Measurements from ENCODE around the gene PPL. TPM values are rescaled to one million over a fixed set of nuclear protein-coding genes. Genes with fewer than 3 reads are reported as not detected.

Gene PPL
- total and polyA plus RNA-seq, 9 donors: 0.53 to 18.3 (median 1.1) TPM

DNA sequence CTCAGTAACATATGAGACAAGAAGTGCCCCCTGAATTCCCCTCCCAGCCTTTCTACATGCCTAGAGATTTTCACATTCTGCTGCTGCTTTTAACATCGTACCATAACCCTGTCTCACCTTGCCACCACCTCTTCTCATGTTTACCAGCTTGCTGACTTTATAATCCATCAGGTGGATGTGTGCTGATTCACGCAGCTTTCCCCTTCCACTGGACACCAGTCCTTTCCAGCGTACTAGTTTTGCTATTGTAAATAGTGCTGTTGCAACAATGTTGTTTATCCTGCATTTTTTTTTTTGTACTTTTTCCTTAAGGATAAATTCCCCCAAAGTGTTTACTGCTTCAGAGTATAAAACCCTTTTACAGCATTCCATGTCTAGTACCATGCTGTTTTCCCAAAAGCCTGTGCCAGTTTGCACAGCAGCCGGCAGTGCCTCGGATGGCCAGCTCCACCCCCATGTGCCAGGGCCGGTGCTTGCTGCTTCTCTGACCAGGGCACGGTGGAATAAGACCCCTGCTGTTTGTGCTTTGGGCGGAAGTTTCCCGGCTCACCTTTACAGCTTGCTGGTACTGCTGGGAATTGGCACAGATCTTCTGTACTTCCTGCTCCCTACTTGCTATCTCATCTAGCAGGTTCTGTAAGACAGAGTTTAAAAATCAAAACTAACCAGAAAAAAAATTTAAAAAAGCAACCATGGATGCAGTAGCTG lies 48.4 kb downstream of the PPL start:
- Histone ChIP-seq H3K4me3 (ENCODE audit: low read length) (no peak overlapping the region), H3K9me3 (replicated peaks; ENCODE audit: control insufficient read depth, low read depth, low read length) (no peaks in the 10 kb centered on the region), H3K27me3 (ENCODE audit: control insufficient read depth, insufficient read depth, low read length) (no peaks in the 10 kb centered on the region), H3K36me3 (ENCODE audit: control insufficient read depth, insufficient read depth, low read length) (peaks cover 39% of the 10 kb centered on the region), H3K27ac (ENCODE audit: low read length) (no peak overlapping the region), H3K4me1 (ENCODE audit: control insufficient read depth, insufficient read depth, low read length) (peaks cover 22% of the 10 kb centered on the region)
- no peak for DNase-seq
- 66% methylated on average over 7 of the region's 9 CpGs for WGBS (ENCODE audit: insufficient coverage)

DNA sequence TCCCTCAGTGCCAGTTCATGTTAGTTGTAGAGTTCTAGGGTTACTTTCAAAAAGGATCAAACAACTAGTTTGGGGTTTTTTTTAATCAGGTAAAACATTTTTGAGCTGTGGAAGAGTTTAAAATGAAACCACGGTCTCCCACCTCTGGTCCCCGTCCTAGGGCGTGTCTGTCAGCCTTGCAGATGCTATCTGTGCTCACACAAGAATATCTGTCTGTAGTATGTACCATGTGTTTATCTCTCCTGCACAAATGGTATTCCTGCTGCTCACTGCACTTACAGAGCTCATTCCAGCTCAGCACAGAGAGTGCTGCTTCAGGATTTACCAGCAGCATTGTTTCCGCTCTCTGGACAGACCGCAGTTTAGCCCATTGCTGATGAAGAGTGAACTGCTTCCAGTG lies 50.8 kb downstream of the PPL start:
- no peaks in the 10 kb centered on the region for H3K9me3 ChIP-seq (replicated peaks; ENCODE audit: control insufficient read depth, low read depth, low read length)
- no peak overlapping the region for H3K27ac ChIP-seq (ENCODE audit: low read length)
- no peaks in the 10 kb centered on the region for H3K27me3 ChIP-seq (ENCODE audit: control insufficient read depth, insufficient read depth, low read length)
- peaks cover 53% of the 10 kb centered on the region for H3K36me3 ChIP-seq (ENCODE audit: control insufficient read depth, insufficient read depth, low read length)
- H3K4me1 ChIP-seq (ENCODE audit: control insufficient read depth, insufficient read depth, low read length): peaks cover 12% of the 10 kb centered on the region
- H3K4me3 ChIP-seq (ENCODE audit: low read length): no peak overlapping the region
- DNase-seq: no peak
- WGBS (ENCODE audit: insufficient coverage): 100% methylated on average over 3 of the region's 5 CpGs

DNA sequence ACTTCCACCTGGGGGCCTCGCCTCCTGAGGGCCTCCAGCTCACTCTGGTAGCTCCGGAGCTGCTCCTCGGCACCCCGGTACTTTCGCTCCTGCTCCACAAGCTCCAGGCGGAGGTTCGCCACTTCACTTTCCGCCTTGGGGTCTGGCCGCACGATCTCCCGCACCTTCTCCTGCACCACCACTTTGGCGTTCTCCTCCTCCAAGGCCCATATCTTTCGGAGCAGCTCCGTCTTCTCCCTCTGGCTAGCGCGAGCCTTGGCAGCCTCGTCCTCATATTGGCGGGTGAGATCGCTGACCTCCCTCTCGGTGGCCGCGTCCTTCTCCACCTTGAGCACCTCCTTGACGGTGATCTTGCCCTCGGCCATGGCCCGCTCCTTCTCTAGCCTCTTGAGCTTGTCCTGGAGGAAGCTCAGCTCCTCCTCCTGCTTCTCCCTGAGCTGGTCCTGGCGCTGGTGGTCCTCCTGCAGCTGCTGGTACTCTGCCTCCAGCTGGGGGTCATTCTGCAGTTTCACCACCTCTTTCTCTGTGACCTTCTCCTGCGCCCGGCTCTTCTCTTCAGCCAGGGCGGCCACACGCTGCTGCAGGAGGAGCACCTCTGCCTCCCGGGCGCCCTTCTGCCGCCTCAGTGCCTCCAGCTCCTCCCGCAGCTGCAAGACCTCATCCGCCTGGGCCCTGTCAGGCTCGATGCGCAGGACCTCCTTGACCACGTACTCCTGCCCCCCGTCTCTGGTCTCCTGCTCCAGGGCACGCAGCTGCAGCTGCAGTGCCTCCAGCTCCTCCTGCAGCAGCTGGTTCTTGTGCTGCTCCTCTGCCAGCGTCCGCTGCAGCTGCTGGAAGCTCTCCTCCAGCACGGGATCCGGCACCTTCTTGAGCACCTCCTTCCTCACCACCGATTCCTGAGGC lies 51.7 kb downstream of the PPL start:
- no peak for DNase-seq
- Histone ChIP-seq H3K27me3 (ENCODE audit: control insufficient read depth, insufficient read depth, low read length) (no peaks in the 10 kb centered on the region), H3K4me3 (ENCODE audit: low read length) (no peak overlapping the region), H3K9me3 (replicated peaks; ENCODE audit: control insufficient read depth, low read depth, low read length) (no peaks in the 10 kb centered on the region), H3K36me3 (ENCODE audit: control insufficient read depth, insufficient read depth, low read length) (peaks cover 62% of the 10 kb centered on the region), H3K4me1 (ENCODE audit: control insufficient read depth, insufficient read depth, low read length) (peaks cover 12% of the 10 kb centered on the region), H3K27ac (ENCODE audit: low read length) (no peak overlapping the region)
- WGBS (ENCODE audit: insufficient coverage): 87% methylated on average over 45 of the region's 45 CpGs

DNA sequence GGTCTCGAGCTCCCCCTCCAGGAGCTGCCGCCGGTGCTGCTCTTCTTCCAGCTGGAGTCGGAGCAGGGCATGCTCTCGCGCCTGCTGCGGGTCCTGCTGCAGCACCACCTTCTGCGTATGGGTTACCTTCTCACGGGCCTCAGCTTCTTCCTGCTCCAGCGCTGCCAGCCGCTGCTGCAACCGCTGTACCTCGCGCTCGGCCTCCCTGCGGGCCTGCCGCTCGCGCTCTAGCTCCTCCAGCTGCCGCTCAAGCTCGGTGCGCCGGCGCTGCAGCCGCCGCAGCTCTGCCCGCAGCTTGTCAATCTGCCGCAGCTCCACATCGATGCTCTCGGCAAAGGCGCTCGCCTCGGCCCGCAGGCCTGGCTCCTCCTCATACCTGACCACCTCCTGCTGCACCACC lies 52.7 kb downstream of the PPL start:
- peaks cover 12% of the 10 kb centered on the region for H3K4me1 ChIP-seq (ENCODE audit: control insufficient read depth, insufficient read depth, low read length)
- 92% methylated on average over 34 of the region's 34 CpGs for WGBS (ENCODE audit: insufficient coverage)

DNA sequence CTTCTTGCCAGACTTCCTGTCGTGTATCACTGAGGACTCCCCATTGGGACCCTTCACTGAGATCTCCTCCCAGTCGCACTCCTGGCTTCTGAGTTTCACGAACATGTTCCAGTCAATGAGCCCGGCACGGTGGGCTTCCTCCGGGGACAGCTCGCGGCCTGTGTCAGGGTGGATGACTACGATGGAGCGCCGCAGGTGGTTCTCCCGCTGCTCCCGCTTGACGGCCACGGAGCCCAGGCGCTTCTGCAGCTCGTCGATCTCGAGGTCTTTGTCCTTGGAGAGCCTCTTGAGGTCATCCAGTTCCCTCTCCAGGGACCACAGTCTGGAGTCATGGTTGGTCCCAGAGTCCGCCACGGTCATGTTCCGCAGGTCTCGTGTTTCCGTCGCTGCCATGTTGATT lies 53.4 kb downstream of the PPL start:
- Histone ChIP-seq H3K27ac (ENCODE audit: low read length) (no peak overlapping the region), H3K36me3 (ENCODE audit: control insufficient read depth, insufficient read depth, low read length) (peaks cover 78% of the 10 kb centered on the region), H3K4me1 (ENCODE audit: control insufficient read depth, insufficient read depth, low read length) (peaks cover 12% of the 10 kb centered on the region), H3K9me3 (replicated peaks; ENCODE audit: control insufficient read depth, low read depth, low read length) (no peaks in the 10 kb centered on the region), H3K27me3 (ENCODE audit: control insufficient read depth, insufficient read depth, low read length) (no peaks in the 10 kb centered on the region), H3K4me3 (ENCODE audit: low read length) (no peak overlapping the region)
- WGBS (ENCODE audit: insufficient coverage): 95% methylated on average over 25 of the region's 25 CpGs
- DNase-seq: no peak

More for the DNA sequence above, 52.7 kb downstream of the PPL start:
- no peaks in the 10 kb centered on the region for H3K27me3 ChIP-seq (ENCODE audit: control insufficient read depth, insufficient read depth, low read length)
- DNase-seq: no peak
- no peaks in the 10 kb centered on the region for H3K9me3 ChIP-seq (replicated peaks; ENCODE audit: control insufficient read depth, low read depth, low read length)
- peaks cover 73% of the 10 kb centered on the region for H3K36me3 ChIP-seq (ENCODE audit: control insufficient read depth, insufficient read depth, low read length)
- H3K27ac ChIP-seq (ENCODE audit: low read length): no peak overlapping the region
- H3K4me3 ChIP-seq (ENCODE audit: low read length): no peak overlapping the region

DNA sequence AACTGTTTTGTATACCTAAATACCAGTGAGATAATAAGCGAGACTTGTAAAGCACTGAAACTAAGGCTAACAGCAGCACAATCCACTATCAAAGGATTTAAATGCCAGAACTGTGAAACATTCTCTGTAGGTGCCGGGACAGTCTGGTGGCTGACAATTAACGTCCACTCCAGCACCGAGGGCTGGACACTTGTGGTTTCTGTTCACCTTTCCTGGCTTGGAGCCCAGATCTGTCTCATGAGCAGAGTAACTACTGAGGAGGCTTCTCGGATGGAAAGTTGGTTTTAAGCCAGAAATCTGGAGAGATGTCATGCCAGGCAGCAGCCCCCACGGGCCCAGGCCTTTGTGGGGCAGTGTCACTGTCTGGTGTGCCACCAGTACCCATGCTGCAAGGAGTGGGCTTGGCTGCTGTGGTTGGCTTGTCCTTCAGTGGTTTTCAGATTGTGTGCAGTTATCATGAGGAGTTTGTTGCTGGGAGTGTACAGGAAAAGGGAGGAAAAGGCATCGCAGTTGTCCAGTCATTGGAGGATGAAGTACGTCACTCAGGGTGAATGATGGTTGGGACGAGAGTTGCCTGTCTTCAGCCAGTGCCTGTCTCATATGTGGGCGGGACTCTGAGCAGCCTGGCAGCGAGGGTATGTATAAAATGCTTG lies 54.2 kb downstream of the PPL start:
- Histone ChIP-seq H3K36me3 (ENCODE audit: control insufficient read depth, insufficient read depth, low read length) (peaks cover 81% of the 10 kb centered on the region), H3K27me3 (ENCODE audit: control insufficient read depth, insufficient read depth, low read length) (no peaks in the 10 kb centered on the region), H3K9me3 (replicated peaks; ENCODE audit: control insufficient read depth, low read depth, low read length) (no peaks in the 10 kb centered on the region), H3K4me3 (ENCODE audit: low read length) (no peak overlapping the region), H3K4me1 (ENCODE audit: control insufficient read depth, insufficient read depth, low read length) (peaks cover 12% of the 10 kb centered on the region), H3K27ac (ENCODE audit: low read length) (no peak overlapping the region)
- DNase-seq: peak; percentile 60
- 64% methylated on average over 9 of the region's 11 CpGs for WGBS (ENCODE audit: insufficient coverage)

DNA sequence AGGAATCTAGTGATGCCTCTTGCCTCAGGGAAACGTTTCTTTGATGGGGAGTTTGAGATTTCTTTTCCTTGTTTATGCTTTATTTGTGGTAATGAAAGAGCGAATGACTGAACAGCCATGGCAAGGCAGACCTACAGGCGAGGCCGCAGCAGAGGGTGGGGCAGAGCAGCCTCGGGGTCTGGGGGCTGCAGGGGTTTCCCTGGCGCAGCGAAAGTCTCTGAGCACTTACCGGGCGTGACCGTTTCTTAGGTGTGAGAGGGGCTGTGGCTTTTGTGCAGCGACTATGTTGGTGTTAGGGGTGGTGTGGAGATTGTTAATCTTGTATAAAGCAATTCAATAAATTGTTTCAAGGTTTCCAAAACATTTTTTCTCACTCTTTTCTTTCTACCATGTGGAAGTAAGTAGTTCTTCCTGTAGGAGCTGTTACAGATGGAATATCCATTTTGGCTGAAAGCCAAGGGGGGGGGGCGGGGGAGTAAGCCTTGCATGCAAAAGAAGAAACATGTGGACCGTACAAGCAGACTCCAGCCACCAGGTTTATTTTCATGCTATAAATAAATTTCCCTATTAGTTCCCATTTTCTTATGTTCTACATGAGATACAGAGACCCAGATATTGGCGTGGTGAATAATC lies 54.8 kb downstream of the PPL start:
- no peak overlapping the region for H3K27ac ChIP-seq (ENCODE audit: low read length)
- no peaks in the 10 kb centered on the region for H3K27me3 ChIP-seq (ENCODE audit: control insufficient read depth, insufficient read depth, low read length)
- H3K9me3 ChIP-seq (replicated peaks; ENCODE audit: control insufficient read depth, low read depth, low read length): no peaks in the 10 kb centered on the region
- peaks cover 84% of the 10 kb centered on the region for H3K36me3 ChIP-seq (ENCODE audit: control insufficient read depth, insufficient read depth, low read length)
- H3K4me3 ChIP-seq (ENCODE audit: low read length): no peak overlapping the region
- peaks cover 12% of the 10 kb centered on the region for H3K4me1 ChIP-seq (ENCODE audit: control insufficient read depth, insufficient read depth, low read length)
- 30% methylated on average over 6 of the region's 14 CpGs for WGBS (ENCODE audit: insufficient coverage)
- peak; percentile 84 for DNase-seq

DNA sequence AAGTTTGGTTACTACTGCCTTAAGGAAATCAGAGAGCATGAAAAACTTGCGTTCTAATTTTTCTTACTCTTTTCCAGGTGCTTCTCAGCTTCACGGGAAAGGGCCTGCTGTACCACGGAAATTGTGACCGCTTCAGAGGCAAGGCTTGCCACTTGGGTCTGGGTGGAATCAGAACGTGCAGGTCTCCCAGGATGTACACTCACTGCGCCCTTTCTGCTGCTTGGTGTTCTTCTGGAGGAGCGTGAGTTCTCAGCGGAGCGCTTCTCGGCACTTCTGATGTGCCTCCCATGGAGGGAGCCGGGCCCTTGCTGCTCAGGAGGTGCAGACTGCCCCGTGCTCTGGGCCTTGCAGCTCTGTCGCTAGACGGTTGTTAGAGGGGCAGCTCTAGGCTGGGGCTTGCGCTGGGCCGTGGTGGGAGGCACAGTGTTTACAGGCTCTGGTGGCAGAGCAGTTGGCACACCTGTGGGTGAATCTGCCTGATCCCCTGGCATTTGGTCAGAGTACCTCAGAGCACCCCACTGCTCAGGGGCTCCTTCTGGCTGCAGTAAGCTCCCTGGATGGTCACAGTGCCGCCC lies 56.9 kb downstream of the PPL start:
- Histone ChIP-seq H3K27me3 (ENCODE audit: control insufficient read depth, insufficient read depth, low read length) (no peaks in the 10 kb centered on the region), H3K27ac (ENCODE audit: low read length) (no peak overlapping the region), H3K9me3 (replicated peaks; ENCODE audit: control insufficient read depth, low read depth, low read length) (no peaks in the 10 kb centered on the region), H3K4me1 (ENCODE audit: control insufficient read depth, insufficient read depth, low read length) (peaks cover 10% of the 10 kb centered on the region), H3K4me3 (ENCODE audit: low read length) (no peak overlapping the region), H3K36me3 (ENCODE audit: control insufficient read depth, insufficient read depth, low read length) (peaks cover 87% of the 10 kb centered on the region)
- WGBS (ENCODE audit: insufficient coverage): 91% methylated on average over 15 of the region's 17 CpGs
- DNase-seq: no peak

DNA sequence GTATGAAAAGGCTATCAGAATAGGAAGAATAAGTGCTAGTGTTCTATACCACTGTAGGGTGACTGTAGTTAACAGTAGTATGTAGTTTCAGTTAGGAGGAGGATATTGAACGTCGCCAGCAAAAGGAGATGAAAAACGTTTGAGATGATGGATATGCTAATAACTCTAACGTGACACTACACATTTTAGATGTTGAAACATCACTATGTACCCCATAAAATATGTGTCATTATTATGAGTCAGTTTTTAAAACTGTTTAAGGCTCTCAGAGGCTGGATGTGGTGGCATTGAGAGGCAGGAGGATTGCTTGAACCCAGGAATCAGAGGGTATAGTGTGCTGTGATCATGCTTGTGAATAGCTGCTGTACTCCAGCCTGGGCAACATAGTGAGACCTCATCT lies 57.9 kb downstream of the PPL start:
- H3K36me3 ChIP-seq (ENCODE audit: control insufficient read depth, insufficient read depth, low read length): peaks cover 88% of the 10 kb centered on the region
- H3K27ac ChIP-seq (ENCODE audit: low read length): no peak overlapping the region
- no peaks in the 10 kb centered on the region for H3K9me3 ChIP-seq (replicated peaks; ENCODE audit: control insufficient read depth, low read depth, low read length)
- DNase-seq: no peak
- no peak overlapping the region for H3K4me3 ChIP-seq (ENCODE audit: low read length)
- H3K27me3 ChIP-seq (ENCODE audit: control insufficient read depth, insufficient read depth, low read length): no peaks in the 10 kb centered on the region
- H3K4me1 ChIP-seq (ENCODE audit: control insufficient read depth, insufficient read depth, low read length): peaks cover 10% of the 10 kb centered on the region
- WGBS (ENCODE audit: insufficient coverage): no CpG with 5 or more reads among the region's 4 CpGs

Measured in muscle of leg (tissue), 11 donors.